ENCODE measurements around the gene DCDC1.

DNA sequence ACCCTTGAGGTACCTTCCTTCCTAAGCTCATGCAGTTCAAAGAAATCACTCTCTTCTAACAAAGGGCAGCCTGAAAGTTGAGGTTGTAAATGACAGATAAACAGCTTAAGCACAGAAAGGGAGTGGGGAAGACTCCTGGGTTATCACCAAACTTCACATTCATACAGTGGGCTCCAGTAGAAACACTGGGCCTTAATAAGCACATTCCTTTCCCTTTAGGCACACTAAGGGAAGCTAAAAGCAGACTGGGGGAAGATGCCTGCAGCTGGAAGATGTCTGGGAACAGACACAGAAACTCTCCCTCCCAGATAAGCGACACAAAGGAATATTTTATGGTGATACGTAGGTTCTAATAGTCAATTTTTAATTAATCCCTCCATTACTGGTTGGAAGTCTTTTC is 433.0 kb downstream of the DCDC1 start:
- TF ChIP-seq EZH2 (IDR thresholded peaks at IDR 0.05) (no peak), POLR2AphosphoS5 (IDR thresholded peaks at IDR 0.05; ENCODE audit: borderline replicate concordance, low read depth, low read length) (no peak), FOXP2 (optimal IDR thresholded peaks at IDR 0.05; ENCODE audit: control extremely low read depth, extremely low read length, insufficient read depth) (no peak)

All from SK-N-MC (cell line).